WERI-Rb-1 (cell line): ENCODE data around the gene PPP2R2B.
"Not testable (repeated sequence)": the region's sequence is repeated elsewhere in the genome, so short reads cannot be mapped to it uniquely, and the experiment has no call there.

Experiments used
- DNase-seq: peaks from one replicate; pipeline ENCODE4 v3.0.0-alpha.2; 2020
- H3K27ac ChIP-seq: fragments of 250-450 bp; sonication (Bioruptor Pico); 2 replicates; pipeline ENCODE4 v1.5.1; 2020; ENCODE audit warnings: mild to moderate bottlenecking, moderate library complexity
- H3K27me3 ChIP-seq: fragments of 250-450 bp; sonication (Bioruptor Pico); 2 replicates; pipeline ENCODE4 v1.5.1; 2021; ENCODE audit warnings: mild to moderate bottlenecking, low read depth, moderate library complexity; ENCODE audit not compliant: insufficient read depth, severe bottlenecking
- H3K36me3 ChIP-seq: fragments of 250-450 bp; sonication (Bioruptor Pico); 2 replicates; pipeline ENCODE4 v1.5.1; 2020; ENCODE audit warnings: mild to moderate bottlenecking, moderate library complexity
- H3K4me3 ChIP-seq: 2 replicates; pipeline ENCODE4 v1.5.1; 2011; ENCODE audit warnings: low read depth, mild to moderate bottlenecking, control low read depth, low read length
- H3K9me3 ChIP-seq: fragments of 250-450 bp; sonication (Bioruptor Pico); 2 replicates; pipeline ENCODE4 v1.5.1; 2021; ENCODE audit warnings: mild to moderate bottlenecking, moderate library complexity; ENCODE audit not compliant: severe bottlenecking
- CTCF ChIP-seq: IDR thresholded peaks from 2 replicates; pipeline ENCODE4 v1.5.1; 2011; ENCODE audit warnings: low read depth, mild to moderate bottlenecking, control low read depth, inconsistent platforms, low read length

Gene PPP2R2B

GRCh38 chr5:146623009-146623408 lies 255.5 kb downstream of the PPP2R2B start:
- Histone ChIP-seq H3K27ac (no peak overlapping the region), H3K27me3 (no peaks in the 10 kb centered on the region), H3K4me3 (no peak overlapping the region), H3K36me3 (no peaks in the 10 kb centered on the region), H3K9me3 (peaks cover 4% of the 10 kb centered on the region)
- DNase-seq, result no peak
- TF ChIP-seq CTCF, result no peak

- Histone ChIP-seq H3K9me3 (peaks cover 4% of the 10 kb centered on the region), H3K4me3 (no peak overlapping the region), H3K27me3 (no peaks in the 10 kb centered on the region), H3K36me3 (no peaks in the 10 kb centered on the region), H3K27ac (no peak overlapping the region)
- TF ChIP-seq CTCF, result peak; percentile 45
- DNase-seq, result no peak
Measured at GRCh38 chr5:146622391-146622790, 256.2 kb downstream of the PPP2R2B start.

DNA sequence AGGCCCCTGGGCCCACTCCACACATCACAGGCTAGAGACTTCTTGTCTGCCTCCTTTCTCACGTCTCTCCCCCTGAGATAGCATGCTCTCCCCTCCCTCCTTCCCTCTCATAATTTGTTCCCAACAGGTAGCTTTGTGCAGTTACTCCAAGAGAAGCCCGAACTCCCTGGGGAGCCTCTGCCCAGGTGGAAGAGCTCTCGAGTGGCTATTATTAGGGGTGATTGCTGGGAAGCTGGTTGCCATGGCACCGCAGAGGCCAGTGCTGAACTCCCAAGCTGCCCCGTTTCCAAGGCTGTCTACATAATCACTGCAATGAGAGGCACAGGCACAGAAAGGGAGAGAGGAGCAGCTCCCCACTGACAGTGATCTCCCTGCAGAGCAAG lies 257.9 kb downstream of the PPP2R2B start:
- H3K27me3 ChIP-seq, result no peaks in the 10 kb centered on the region
- no peak for DNase-seq
- H3K4me3 ChIP-seq, result no peak overlapping the region
- H3K36me3 ChIP-seq, result no peaks in the 10 kb centered on the region
- no peak for TF ChIP-seq CTCF
- no peak overlapping the region for H3K27ac ChIP-seq
- peaks cover 5% of the 10 kb centered on the region for H3K9me3 ChIP-seq

DNA sequence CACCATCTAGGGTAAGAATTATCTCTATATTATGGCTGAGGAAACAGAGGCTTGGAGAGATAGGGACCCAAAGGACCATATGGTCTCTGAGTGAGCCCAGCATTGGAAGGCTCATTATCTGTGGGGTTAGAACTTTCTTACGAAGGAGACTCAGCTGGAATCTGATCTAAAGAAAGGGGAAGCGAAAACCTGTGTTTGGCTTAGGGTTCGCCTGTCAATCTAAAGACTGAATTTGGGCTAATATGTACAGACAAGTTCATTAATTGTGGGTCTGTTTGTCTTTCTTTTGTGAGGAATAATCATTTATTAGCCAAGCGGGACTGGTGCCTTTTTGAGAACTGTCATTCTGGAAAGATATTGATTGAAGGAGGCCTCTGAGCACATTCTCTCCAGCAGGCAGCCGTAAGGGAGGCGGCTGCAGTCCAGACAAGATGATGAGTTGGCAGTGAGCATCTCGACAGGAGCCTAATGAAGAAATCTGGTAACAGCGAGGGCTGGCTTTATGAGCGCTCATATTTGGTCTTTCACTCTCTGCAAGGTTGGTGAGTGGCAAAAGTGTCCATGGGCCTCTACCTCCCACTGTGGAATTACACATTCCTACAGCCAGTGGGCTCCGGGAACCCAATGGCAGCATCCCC lies 258.4 kb downstream of the PPP2R2B start:
- no peak for DNase-seq
- H3K27me3 ChIP-seq, result no peaks in the 10 kb centered on the region
- no peak overlapping the region for H3K27ac ChIP-seq
- no peaks in the 10 kb centered on the region for H3K36me3 ChIP-seq
- TF ChIP-seq CTCF, result no peak
- H3K9me3 ChIP-seq, result peaks cover 6% of the 10 kb centered on the region
- H3K4me3 ChIP-seq, result no peak overlapping the region

DNA sequence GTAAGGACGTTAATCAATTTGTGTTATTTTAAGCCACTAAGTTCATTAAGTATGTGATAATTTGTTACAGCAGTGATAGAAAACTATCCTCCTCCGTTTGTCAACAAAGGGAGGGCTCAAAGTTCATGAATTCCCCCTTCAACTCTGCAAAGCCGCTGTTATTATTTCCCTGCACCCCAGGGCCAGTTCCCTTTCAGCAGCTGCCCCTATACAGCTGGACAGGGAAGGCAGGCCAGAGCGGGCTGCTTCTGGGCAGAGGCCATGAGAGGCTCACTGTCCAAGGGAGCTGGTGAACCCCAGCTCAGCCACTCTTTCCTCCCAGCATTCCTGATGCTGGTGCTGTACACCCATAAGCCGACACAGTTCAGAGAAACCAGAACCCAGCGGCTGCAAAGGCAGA lies 260.1 kb downstream of the PPP2R2B start:
- H3K4me3 ChIP-seq, result no peak overlapping the region

DNA sequence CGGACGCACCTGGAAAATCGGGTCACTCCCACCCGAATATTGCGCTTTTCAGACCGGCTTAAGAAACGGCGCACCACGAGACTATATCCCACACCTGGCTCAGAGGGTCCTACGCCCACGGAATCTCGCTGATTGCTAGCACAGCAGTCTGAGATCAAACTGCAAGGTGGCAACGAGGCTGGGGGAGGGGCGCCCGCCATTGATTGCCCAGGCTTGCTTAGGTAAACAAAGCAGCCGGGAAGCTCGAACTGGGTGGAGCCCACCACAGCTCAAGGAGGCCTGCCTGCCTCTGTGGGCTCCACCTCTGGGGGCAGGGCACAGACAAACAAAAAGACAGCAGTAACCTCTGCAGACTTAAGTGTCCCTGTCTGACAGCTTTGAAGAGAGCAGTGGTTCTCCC lies 268.8 kb downstream of the PPP2R2B start:
- H3K27ac ChIP-seq, H3K9me3 ChIP-seq, H3K4me3 ChIP-seq, DNase-seq, H3K27me3 ChIP-seq, H3K36me3 ChIP-seq: not testable (repeated sequence)

More for the DNA sequence above, 260.1 kb downstream of the PPP2R2B start:
- Histone ChIP-seq H3K9me3 (peaks cover 6% of the 10 kb centered on the region), H3K36me3 (no peaks in the 10 kb centered on the region), H3K27ac (no peak overlapping the region), H3K27me3 (no peaks in the 10 kb centered on the region)
- DNase-seq, result no peak
- no peak for TF ChIP-seq CTCF
